Measurements from ENCODE around the gene CCDC33.

DNA sequence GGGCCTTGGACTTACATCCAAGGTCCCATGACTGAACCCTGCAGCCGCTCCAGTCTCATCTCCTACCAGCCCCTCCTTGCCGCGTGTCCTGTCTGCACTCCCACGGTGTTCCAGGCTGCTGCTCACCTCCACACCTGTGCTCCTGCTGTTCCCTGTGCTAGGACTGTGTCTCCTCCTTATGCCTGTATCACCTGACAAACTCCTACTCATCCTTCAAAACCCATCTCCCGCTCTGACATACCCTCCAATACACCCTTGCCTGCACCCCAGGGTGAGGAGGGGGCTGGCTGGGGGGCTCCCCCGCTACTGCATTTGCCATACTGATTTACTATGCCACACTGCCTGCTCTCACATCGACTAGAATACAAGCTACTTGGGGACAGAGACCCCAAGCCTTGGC lies 77.8 kb downstream of the CCDC33 start:
- TF ChIP-seq CTCF (IDR thresholded peaks at IDR 0.05; ENCODE audit: low read depth, low read length, poor library complexity, severe bottlenecking): no peak
- TF ChIP-seq EZH2phosphoT487 (IDR thresholded peaks at IDR 0.05; ENCODE audit: borderline replicate concordance, low read length): no peak

Data from DOHH2 (cell line).